Spinal cord (tissue), 10 donors: Measurements from ENCODE around the gene CCDC88C. TPM values are rescaled to one million over a fixed set of nuclear protein-coding genes. Genes with fewer than 3 reads are reported as not detected.

ENCODE experiments used
- DNase-seq, 6 donors: peaks; one replicate each; pipeline versions ENCODE4 v3.0.0 to v3.0.0-alpha.2; 2013 to 2015; ENCODE audit warnings: low spot score in 6 of 6, low read depth in 4 of 6
- H3K27ac ChIP-seq: one replicate; pipeline ENCODE4 v1.5.1; 2013; ENCODE audit warnings: low read depth, low read length, control low read depth
- H3K27me3 ChIP-seq: one replicate; pipeline ENCODE4 v1.6.1; 2013; ENCODE audit warnings: low read length; ENCODE audit not compliant: control insufficient read depth, insufficient read depth
- H3K36me3 ChIP-seq: one replicate; pipeline ENCODE4 v1.6.1; 2013; ENCODE audit warnings: low read length; ENCODE audit not compliant: control insufficient read depth, insufficient read depth
- H3K4me1 ChIP-seq: one replicate; pipeline ENCODE4 v1.6.1; 2013; ENCODE audit warnings: low read length; ENCODE audit not compliant: control insufficient read depth, insufficient read depth
- H3K4me3 ChIP-seq: one replicate; pipeline ENCODE4 v1.5.1; 2013; ENCODE audit warnings: low read depth, low read length, control low read depth
- H3K9me3 ChIP-seq: one replicate; pipeline ENCODE4 v1.6.1; 2013; ENCODE audit warnings: low read length; ENCODE audit not compliant: control insufficient read depth, insufficient read depth
- WGBS: methylation state at CpG from one replicate; pipeline ENCODE4 v1.1.5; 2013; ENCODE audit warnings: missing lambda C conversion rate; ENCODE audit not compliant: insufficient coverage; 5-methylcytosine and 5-hydroxymethylcytosine counted together
- polyA plus RNA-seq, 2 donors: library from polyadenylated mRNA; unstranded; fragments of 120-200 nt; gene quantifications; one replicate each; pipeline ENCODE4 v1.2.1, GENCODE V29; 2013; ENCODE audit not compliant: insufficient read length in 2 of 2
- total RNA-seq, 2 donors: library from RNA; depleted of rRNA in 1 of 2; stranded (reverse); fragments of 120-200 nt in 1 of 2; fragments of >200 nt in 1 of 2; gene quantifications; one replicate each; pipeline versions ENCODE4 v1.2.3 to v1.2.4, GENCODE V29; 2013 to 2014
- donor health status: healthy.

The CCDC88C gene
- total and polyA plus RNA-seq, 4 donors: 8.8 to 22.6 (median 19.9) TPM

DNA sequence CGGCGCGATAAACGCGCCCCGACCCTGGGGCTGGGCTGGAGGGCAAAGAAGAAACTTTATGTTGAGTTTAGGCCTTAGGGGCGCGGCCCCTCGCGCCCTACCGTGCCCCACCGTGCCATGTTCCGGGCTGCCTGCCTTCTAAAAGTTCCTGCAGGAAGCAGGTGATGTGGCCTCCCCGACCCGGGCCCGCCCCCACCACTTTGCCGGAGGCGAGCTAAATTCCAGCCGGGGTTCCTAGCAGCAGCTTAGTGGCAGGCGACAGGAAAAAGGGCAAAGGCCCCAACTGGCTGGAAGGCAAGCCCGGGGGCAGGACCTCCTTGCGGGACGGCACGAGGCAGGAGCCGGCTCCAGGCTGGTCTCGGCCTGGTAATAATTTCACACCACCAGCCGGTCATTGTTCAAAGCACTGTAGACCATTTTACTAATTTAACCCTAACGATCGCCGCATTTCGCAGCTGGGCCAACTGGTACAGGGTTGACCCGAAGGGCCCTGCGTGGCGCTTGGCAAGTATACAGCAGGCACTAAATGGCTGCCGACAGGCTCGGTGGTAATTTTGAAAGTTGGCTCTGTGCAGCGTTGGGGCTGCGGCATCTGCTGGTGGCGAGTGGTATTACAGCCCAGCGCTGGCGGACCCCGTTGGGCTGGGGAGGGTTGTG is 895 bp upstream of the CCDC88C start:
- under 1% methylated on average over 37 of the region's 42 CpGs for WGBS
- H3K27me3 ChIP-seq: peaks cover 2% of the 10 kb centered on the region
- H3K4me3 ChIP-seq: peak overlapping the region; percentile 31
- DNase-seq: peak in 2 of 6 donors; percentile 85 to 86
- H3K9me3 ChIP-seq: no peaks in the 10 kb centered on the region
- no peaks in the 10 kb centered on the region for H3K36me3 ChIP-seq
- peaks cover 33% of the 10 kb centered on the region for H3K4me1 ChIP-seq
- no peak overlapping the region for H3K27ac ChIP-seq

DNA sequence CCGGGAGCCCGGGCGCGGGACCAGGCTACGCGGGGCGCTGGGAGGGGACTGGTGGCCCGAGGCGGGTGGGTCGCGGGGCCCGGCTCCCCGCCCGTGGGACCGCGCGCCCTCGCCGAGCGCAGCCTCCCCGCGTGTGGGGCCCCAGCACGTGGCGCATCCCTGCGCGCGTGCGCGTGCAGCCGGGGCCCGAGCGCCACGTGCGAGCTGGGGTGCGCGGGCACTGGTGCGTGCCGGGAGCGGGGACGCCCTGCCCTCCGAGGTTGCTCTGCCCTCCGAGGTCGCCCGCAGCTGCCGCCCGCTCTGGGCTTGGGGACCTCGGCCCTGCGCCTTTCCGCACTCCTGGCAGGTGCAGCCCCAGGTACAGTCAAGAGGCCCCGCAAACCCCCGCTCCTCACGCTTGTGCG is 365 bp upstream of the CCDC88C start:
- Histone ChIP-seq H3K36me3 (no peaks in the 10 kb centered on the region), H3K27me3 (peaks cover 2% of the 10 kb centered on the region), H3K4me3 (peak overlapping the region; percentile 31), H3K9me3 (no peaks in the 10 kb centered on the region), H3K27ac (no peak overlapping the region), H3K4me1 (peaks cover 34% of the 10 kb centered on the region)
- 0% methylated on average over 53 of the region's 53 CpGs for WGBS
- DNase-seq: peak in 2 of 6 donors; percentile 75 to 76

DNA sequence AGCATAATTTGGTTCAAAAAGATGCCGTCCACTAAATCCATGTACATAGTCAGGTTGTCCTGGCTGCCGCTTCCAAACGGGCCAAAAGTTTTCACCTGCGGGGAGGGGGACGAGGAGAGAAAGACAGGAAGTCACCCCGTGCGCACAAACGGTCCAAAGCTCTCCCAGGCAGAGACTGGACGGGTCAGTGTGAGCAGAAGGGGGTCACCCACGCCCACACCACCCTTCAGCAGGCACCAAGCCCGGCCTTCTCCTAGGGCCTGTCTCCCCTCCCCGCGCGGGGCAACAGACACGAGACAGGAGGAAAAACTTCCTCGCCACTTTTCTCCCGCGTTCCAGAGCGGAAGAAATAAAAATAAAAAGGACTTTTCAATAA is 888 bp downstream of the CCDC88C start:
- H3K36me3 ChIP-seq: no peaks in the 10 kb centered on the region
- DNase-seq: no peak
- peaks cover 34% of the 10 kb centered on the region for H3K4me1 ChIP-seq
- H3K9me3 ChIP-seq: no peaks in the 10 kb centered on the region
- peak overlapping the region; percentile 54 for H3K4me3 ChIP-seq
- peak overlapping the region; percentile 16 for H3K27ac ChIP-seq
- 8% methylated on average over 15 of the region's 19 CpGs for WGBS
- peaks cover 2% of the 10 kb centered on the region for H3K27me3 ChIP-seq

DNA sequence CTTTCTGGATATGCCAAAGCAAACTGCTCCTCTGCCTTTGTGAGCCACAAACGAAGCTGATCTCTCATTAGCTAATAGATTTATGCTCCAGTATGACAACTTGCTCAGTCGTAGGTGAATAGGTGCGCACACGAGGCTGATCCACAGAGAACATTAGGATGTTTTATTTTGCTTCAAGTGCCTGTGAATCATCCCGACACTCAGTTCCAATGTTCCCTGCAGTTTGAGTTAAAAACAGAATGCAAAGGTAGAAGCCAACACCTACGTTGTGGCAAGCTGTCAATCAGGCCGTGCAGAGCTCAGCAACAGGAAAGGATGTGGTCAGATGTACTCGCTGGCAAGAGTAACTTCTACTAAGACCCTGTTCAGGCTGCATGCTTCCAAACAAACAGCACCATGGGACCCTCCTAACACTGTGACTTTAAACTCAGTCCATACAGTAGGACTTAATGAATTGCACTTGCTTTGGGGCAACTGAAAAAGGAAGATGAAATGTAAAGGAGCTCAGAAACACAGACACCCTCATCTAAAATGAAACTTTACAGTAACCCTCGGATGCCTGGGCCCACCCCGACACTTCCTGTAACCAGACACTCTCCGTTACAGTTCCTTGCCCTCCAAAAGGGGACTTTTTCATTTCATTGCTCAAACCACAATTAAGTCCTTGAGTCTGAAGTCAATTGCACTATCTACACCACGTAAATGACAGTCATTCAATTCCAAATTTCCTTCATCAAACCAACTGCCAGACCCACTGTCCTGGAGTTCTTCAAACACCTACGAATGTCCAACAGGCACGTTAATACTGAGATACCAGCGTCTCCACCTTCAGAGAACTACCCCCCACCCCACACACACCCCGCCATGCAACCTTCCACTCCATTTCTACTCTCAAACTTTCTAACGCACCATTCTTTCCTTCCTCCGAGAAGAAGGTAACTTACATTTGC is 1.6 kb downstream of the CCDC88C start:
- peak overlapping the region; percentile 54 for H3K4me3 ChIP-seq
- 38% methylated on average over 17 of the region's 18 CpGs for WGBS
- H3K4me1 ChIP-seq: peaks cover 34% of the 10 kb centered on the region
- DNase-seq: peak in 1 of 6 donors; percentile 26
- no peaks in the 10 kb centered on the region for H3K9me3 ChIP-seq
- no peaks in the 10 kb centered on the region for H3K36me3 ChIP-seq
- H3K27me3 ChIP-seq: peaks cover 2% of the 10 kb centered on the region
- H3K27ac ChIP-seq: peak overlapping the region; percentile 16

DNA sequence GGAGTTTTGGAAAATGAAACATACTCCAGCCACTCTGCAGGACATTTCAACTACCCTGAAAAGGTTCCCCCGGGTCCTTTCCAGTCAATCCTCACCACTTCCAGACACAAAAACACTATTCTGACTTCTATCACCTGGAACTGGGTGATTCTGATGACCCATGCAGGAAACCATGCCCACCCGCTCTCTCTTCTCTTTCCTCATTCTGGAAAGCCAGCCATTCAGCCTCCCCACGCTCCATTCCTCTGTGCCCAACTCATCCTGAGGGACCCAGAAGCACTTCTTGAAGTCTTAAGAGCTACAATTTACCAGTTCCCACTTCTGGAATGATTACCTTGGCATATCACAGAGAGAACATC is 3.2 kb downstream of the CCDC88C start:
- 84% methylated on average over 3 of the region's 3 CpGs for WGBS
- Histone ChIP-seq H3K4me3 (no peak overlapping the region), H3K4me1 (peaks cover 34% of the 10 kb centered on the region), H3K9me3 (no peaks in the 10 kb centered on the region), H3K36me3 (no peaks in the 10 kb centered on the region), H3K27me3 (peaks cover 2% of the 10 kb centered on the region), H3K27ac (peak overlapping the region; percentile 71)
- no peak for DNase-seq

DNA sequence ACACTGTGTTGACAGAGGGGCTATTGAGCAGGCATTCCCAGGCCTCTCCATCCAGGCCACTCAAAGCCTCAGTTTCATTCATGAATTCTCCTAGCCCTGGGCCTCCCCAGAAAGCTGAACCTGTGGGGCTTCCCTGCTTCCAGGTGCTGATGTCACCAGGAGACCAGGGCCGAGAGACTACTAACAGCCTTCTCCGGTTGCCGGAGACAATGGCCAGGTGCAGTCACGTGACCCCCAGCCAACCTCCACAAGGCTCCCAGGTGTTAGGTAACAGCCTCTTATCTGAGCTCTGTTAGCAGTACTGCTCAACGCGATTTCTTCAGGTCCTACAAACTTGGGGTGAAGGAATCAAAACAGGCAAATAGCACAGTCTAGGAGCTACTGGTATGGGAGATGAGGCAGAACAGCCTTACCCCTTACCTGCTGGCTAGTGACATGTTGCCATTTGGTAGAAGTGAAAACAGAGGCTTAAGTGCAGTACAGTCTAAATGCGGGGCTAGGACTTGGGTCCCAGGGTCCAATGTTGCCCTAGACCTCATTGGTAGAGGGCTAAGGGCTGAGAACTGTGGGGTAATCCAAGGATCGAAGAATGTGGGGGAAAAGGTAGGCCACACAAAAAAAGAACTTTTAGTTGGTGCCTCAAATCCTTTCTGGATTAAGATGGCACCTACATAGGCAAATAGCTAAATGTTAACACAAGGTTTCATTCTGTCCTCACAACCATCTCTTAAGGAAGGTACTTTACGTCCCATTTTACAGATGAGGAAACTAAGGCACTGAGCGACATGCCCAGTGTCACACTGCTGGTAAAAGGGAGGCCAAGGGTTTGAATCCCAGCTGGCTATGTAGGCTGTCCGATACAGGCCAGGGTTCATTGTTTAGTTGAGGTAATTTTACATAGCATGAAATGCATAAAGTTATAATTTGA is 3.8 kb downstream of the CCDC88C start:
- no peaks in the 10 kb centered on the region for H3K9me3 ChIP-seq
- 87% methylated on average over 6 of the region's 11 CpGs for WGBS

DNA sequence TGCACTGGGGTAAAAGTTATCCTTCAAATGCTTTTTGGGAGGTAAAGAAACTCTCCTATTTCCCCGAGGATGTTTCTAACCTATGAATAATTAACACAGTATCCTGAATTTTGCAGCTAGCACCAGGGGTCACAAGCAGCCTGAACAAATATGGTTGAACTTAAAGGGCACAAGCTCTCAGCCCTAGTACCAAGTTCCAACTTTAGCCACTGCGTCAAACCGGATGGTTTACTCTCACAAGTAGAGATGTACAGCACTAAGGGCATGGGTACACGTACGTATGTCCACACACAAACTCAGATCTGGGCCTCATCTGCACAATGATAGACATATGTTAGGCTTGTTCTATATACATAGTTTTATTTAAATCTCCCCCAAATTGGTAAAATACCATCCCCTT is 4.7 kb downstream of the CCDC88C start:
- DNase-seq: no peak
- Histone ChIP-seq H3K4me3 (no peak overlapping the region), H3K9me3 (no peaks in the 10 kb centered on the region), H3K27ac (no peak overlapping the region), H3K36me3 (peaks cover 4% of the 10 kb centered on the region), H3K27me3 (no peaks in the 10 kb centered on the region), H3K4me1 (peaks cover 23% of the 10 kb centered on the region)
- 100% methylated on average over 1 of the region's 5 CpGs for WGBS

More for the DNA sequence above, 3.8 kb downstream of the CCDC88C start:
- no peak overlapping the region for H3K4me3 ChIP-seq
- peaks cover 2% of the 10 kb centered on the region for H3K27me3 ChIP-seq
- DNase-seq: no peak
- H3K36me3 ChIP-seq: no peaks in the 10 kb centered on the region
- H3K4me1 ChIP-seq: peaks cover 31% of the 10 kb centered on the region
- peak overlapping the region; percentile 71 for H3K27ac ChIP-seq

DNA sequence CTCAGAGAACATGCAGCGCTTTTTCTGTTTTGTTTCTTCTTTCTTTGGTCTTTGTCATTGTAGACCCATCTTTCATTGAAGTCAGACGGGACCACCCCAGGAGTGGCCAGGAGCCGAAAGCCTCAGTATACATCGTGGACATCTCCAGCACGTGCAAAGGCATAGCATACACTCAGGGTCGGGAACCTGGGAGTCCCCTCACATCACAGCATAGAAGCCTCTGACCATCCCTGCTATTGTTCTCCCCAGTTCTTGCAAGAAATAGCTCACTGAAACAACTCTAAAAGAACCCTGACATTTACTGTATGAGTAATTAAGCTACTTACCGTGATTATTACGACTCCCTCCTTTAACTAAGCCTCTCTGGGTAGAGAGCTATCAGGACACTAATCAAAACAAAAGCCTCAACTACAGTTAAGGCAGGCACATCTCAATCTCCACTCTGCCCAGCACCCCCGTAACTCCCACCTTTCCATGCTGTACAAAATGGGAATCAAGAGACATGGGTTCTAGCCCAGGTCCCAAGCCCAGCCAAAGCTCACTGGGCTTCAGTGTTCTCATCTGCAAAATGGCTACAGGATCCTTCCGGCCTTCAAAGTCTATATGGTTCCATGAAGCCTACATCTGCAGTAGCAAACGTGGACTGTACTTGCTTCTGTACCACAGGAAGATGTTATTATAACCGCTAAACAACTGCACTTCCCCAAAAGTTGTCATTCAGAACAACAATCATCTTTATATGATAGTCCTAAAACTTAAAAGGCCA is 6.7 kb downstream of the CCDC88C start:
- 49% methylated on average over 12 of the region's 12 CpGs for WGBS

More for the DNA sequence above, 6.7 kb downstream of the CCDC88C start:
- peaks cover 15% of the 10 kb centered on the region for H3K4me1 ChIP-seq
- no peaks in the 10 kb centered on the region for H3K9me3 ChIP-seq
- DNase-seq: no peak
- H3K27me3 ChIP-seq: no peaks in the 10 kb centered on the region
- no peak overlapping the region for H3K27ac ChIP-seq
- H3K4me3 ChIP-seq: no peak overlapping the region
- peaks cover 21% of the 10 kb centered on the region for H3K36me3 ChIP-seq
